Coronary artery (tissue), 2 donors: ENCODE data around the gene GALNTL6.

Source experiments
- DNase-seq: peaks from one replicate; pipeline ENCODE4 v3.0.0-alpha.2; 2017; ENCODE audit warnings: low spot score
- H3K27ac ChIP-seq, 2 donors: fragments of 200-600 bp; sonication (generic); one replicate each; pipeline ENCODE4 v1.5.1; 2016 to 2019
- H3K4me3 ChIP-seq: fragments of 200-600 bp; sonication (generic); 2 replicates; pipeline ENCODE4 v1.5.1; 2016; ENCODE audit warnings: mild to moderate bottlenecking, moderate library complexity
- CTCF ChIP-seq: fragments of 200-600 bp; sonication (generic); IDR thresholded peaks from one replicate; pipeline ENCODE4 v1.5.1; 2019; ENCODE audit warnings: antibody characterized with exemption

The GALNTL6 gene

GRCh38 chr4:172109466-172109865 lies 296.3 kb downstream of the GALNTL6 start:
- no peak for TF ChIP-seq CTCF
- Histone ChIP-seq H3K27ac (no peak overlapping the region), H3K4me3 (no peak overlapping the region)
- no peak for DNase-seq

GRCh38 chr4:172124656-172125308 lies 311.6 kb downstream of the GALNTL6 start:
- no peak for DNase-seq
- H3K27ac ChIP-seq = no peak overlapping the region
- no peak overlapping the region for H3K4me3 ChIP-seq
- no peak for TF ChIP-seq CTCF

GRCh38 chr4:172125443-172125842 lies 312.2 kb downstream of the GALNTL6 start:
- no peak for DNase-seq
- no peak overlapping the region for H3K27ac ChIP-seq
- TF ChIP-seq CTCF = no peak
- H3K4me3 ChIP-seq = no peak overlapping the region

GRCh38 chr4:172127168-172127567 lies 314.0 kb downstream of the GALNTL6 start:
- no peak overlapping the region for H3K27ac ChIP-seq
- TF ChIP-seq CTCF = no peak
- H3K4me3 ChIP-seq = no peak overlapping the region
- DNase-seq = no peak

GRCh38 chr4:172129593-172129992 lies 316.4 kb downstream of the GALNTL6 start:
- TF ChIP-seq CTCF = no peak
- Histone ChIP-seq H3K4me3 (no peak overlapping the region), H3K27ac (no peak overlapping the region)
- DNase-seq = no peak

GRCh38 chr4:172134521-172134920 lies 321.3 kb downstream of the GALNTL6 start:
- TF ChIP-seq CTCF = no peak
- Histone ChIP-seq H3K4me3 (no peak overlapping the region), H3K27ac (no peak overlapping the region)
- DNase-seq = no peak

- DNase-seq = no peak
- Histone ChIP-seq H3K4me3 (no peak overlapping the region), H3K27ac (no peak overlapping the region)
- TF ChIP-seq CTCF = no peak
Observed at GRCh38 chr4:172141025-172141424, 327.8 kb downstream of the GALNTL6 start.
